HG03280 (cell line): ENCODE data around the gene ITIH2.
"Not testable (repeated sequence)": the region's sequence is repeated elsewhere in the genome, so short reads cannot be mapped to it uniquely, and the experiment has no call there.

ENCODE experiments used
- ATAC-seq: cut with Tn5 transposase; IDR thresholded peaks from one replicate; pipeline ENCODE4 v1.9.1; 2021; ENCODE audit warnings: mild to moderate bottlenecking, moderate library complexity; ENCODE audit not compliant: unreplicated experiment

Gene ITIH2

DNA sequence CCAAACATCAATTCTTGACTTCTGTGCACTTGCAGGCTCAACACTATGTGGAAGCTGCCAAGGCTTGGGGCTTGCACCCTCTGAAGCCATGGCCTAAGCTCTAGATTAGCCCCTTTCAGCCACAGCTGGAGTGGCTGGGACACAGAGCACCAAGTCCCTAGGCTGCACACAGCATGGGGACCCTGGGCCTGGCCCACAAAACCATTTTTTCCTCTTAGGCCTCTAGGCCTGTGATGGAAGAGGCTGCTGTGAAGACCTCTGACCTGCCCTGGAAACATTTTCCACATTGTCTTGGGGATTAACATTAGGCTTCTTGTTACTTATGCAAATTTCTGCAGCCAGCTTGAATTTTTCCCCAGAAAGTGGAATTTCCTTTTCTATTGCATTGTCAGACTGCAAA lies 10.7 kb upstream of the ITIH2 start:
- not testable (repeated sequence) for ATAC-seq

DNA sequence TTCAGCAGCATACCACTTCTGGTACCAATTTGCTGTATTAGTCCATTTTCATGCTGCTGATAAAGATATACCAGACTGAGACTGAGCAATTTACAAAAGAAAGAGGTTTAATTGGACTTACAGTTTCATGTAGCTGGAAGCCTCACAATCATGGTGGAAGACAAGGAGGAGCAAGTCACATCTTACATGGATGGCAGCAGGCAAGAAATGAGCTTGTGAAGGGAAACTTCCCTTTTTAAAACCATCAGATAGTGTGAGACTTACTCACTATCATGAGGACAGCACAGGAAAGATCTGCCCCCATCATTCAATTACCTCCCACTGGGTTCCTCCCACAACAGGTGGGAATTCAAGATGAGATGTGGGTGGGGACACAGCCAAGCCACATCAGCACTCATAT lies 9.9 kb upstream of the ITIH2 start:
- ATAC-seq, result not testable (repeated sequence)

DNA sequence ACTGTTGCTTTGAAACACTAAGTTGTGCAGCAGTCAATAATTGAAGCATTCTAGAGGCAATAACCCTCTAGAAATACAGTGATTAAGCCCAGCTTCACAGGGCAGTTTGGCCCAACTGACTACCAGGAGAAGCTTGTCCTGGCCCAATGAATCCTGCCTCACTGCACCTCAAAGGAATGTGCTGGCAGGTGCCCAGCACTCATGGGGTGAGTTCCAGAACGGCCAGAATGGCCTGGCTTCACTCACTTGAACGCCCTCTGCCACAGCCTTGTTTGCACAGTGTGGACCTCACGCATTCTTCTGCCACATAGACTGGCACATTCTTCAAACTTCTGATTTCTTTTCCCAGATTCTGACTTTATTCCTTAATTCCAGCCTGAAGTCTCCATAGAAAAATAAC lies 6.6 kb upstream of the ITIH2 start:
- ATAC-seq, result no peak

DNA sequence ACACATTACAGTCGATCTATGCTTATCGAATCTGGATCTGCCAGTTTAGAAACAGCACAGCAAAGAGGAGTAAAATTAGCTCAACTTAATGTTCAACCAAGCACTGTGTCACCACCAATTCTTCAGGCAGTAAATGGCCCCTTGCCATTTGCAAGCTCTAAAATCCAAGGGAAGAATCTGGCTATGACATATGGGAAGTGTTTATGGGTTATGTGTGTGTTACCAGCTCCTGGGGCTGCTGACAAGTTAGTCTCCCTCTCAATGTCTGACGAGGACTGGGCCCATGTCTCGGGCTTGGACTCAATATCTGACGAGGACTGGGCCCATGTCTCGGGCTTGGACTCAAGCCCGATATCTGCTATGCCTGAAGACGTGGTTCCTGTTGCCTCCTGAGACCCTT lies 5.7 kb upstream of the ITIH2 start:
- no peak for ATAC-seq

DNA sequence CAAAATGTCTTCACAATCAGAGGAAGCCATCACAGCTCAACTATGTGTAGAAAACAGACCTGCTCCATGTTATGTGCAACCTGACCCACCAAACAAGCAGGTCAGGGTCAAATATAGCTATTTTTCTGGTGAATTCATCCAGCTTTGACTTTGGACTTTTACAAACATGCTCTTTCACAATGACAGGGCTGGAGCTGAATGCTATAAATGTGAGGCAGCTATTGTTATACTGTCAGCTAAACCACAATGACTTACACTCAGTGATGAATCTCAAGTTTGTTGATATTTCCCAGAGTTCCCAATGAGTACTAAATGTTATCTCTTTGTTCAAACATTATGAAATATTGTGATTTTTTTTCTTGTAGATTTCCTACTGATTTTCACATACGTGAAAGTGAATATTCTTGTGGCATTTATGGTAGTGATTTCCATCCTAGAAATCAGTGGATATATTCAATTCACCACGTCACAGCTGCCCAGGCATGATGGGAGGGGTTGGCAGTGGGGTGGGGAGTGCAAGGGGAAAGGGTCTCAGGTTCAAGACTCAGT lies 2.5 kb upstream of the ITIH2 start:
- no peak for ATAC-seq

DNA sequence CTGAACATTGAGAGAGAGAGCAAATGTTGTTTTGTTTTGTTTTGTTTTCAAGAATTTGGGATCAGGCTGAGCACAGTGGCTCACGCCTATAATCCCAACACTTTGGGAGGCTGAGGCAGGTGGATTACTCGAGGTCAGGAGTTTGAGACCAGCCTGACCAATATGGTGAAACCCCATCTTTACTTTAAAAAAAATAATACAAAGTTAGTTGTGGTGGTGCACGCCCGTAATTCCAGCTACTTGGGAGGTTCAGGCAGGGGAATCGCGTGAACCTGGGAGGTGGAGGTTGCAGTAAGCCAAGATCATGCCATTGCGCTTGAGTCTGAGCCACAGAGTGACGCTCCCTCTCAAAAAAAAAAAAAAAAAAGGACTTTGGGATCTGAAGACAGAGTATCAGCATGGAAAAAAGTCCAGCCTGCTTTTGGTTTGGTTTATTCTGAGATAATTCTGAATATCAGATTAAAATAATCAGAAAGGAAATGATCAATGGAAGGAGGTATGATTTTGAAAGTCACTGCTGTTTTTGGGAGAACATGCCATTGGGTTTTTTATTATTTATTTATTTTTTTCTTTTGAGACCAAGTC lies 1.9 kb upstream of the ITIH2 start:
- no peak for ATAC-seq

DNA sequence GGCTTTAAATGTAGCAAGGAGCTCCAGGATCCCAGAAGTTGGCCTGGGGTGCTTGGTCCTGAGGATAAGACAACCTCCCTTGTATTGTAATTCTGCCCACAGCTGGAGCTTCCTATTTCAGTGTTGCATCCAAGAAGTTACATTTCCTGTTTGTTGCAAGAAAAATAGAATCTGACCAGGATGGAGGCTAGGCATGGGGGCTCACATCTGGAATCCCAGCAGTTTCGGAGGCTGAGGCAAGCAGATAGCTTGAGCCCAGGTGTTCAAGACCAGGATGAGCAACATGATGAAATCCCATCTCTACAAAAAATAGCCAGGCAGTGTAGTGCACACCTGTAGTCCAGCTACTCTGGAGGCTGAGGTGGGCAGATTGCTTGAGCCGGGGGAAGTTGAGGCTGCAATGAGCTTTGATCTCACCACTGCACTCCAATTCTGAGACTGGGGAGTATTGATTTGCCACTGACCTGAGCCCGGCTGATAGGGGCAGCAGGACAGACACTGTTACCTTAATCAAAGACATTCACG lies 766 bp upstream of the ITIH2 start:
- ATAC-seq, result no peak

DNA sequence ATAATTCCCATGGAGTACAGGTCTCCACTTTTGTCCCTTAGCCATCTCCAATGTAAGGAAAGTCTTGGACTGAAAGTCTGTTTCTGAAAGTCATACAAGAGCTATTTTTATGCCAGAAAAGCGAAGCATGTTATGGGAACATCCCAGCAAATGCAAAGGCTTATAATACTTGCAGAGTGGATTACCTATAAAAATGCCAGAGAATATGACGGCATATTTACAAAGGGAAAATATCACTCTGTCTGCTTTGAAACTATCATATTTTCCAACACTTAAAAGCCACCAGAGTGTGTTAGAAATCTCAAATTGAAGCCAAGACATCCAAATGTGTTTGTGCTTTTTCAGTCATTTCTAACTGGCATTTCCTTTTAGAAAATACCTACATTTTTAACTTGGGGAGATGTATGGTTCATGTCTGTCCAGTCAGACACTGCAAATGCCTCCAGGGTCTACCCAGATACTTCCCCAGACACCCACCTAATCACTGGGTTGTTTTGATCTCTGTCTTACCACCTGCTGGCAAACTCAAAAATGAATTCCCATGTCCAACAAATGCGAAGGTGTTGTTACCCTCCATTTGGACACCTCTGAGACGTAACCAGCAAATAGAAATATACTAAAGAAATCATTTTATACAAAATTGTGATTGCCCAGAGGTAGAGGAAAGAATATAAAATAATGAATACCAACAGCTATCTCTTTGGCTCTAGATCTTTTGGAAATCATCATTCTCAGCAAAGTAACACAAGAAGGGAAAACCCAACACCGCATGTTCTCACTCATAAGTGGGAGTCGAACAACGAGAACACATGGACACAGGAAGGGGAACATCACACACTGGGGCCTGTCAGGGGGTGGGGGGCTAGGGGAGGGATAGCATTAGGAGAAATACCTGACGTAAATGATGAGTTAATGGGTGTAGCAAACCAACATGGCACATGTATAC lies 1.2 kb downstream of the ITIH2 start:
- ATAC-seq, result no peak

DNA sequence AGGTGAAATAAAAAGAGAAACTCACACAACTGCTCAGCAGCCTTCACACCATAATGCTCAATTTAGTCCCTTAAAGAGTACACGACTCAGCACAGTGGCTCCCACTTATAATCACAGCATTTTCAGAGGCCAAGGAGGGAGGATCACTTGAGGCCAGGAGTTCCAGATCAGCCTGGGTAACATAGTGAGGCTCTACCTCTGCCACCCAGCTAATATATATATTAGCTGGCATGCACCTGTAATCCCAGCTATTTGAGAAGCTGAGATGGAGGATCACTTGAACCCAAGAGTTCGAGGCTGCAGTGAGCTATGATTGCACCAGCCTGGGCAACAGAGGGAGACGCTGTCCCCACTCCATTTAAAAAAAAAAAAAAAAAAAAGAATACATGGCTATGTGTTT lies 2.2 kb downstream of the ITIH2 start:
- no peak for ATAC-seq

DNA sequence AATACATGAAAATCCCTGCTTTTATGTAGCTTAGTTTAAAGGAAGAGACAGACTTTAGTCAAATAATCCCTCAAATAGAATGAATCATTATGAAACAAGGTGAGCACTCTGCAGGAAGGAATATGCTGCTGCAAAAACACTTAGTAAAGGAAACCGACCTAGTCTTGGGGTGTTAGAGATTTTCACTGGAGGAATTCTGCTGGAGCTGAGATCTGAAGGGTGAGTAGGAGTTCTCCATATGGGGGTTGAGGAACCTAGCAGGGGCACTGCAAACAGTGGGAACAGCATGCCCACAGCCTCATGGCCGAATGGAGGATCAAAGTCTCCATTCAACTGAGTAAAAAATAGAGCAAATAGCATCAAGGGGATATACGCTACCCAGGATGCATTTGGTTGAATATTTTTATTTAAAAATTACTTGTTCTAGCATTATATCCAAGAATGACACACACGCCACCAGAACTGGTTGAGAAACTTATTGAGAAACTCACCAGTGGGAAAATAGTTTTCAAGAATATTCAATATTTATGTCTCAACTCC lies 3.5 kb downstream of the ITIH2 start:
- ATAC-seq, result no peak

DNA sequence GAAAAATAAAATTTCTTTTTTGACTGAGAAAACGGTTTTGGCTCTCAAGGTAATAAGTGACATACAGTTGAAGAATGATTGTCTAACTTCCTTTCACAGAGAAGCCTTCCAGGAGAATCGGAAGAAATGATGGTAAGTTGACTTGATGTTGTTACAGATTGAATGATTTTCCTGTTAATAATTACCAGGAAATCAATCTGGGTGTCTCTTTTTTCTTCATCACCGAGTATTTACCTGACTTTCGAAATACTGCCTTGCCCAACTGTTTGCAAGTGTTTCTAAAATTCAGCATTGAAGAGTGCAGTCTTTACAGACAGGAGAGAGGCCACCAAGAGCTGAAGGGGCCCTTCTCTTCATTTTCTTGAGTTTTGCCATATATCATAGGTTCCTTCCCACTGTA lies 4.0 kb downstream of the ITIH2 start:
- ATAC-seq, result no peak

DNA sequence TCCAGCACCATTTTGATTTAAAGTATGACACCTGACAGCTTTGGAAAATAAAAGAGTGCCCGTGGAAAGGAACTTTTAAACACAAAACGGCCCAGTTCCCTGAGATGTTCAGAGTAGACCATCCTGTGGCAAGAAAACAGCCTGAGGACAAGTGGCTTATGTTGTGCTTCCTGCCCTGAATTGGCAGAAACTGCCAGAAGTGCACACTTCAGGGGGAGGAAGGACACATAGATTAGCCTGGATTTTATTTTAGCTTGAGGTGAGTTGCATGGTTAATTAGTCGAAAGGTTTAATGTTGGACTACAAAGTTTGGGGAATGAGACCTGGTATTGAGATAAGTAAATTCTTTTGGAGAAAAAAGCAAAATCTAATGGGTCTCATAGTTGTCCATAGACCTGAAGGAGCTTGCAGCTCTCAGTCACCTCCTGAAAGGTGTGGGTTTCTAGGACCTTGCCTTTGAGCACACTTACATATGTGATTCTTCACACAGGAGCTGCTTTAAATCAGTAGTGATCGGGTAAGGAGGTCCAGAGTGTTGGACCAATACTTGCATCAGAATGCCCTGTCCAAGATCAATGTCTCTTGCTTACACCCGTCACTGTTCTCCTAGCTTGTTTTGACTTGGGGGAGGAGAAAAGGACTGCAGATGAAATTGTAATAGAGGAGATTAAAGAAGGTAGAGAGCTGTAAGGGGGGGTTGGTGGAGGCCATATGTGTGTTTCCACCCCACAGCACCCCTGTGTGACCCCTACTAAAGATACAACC lies 4.9 kb downstream of the ITIH2 start:
- ATAC-seq, result no peak

DNA sequence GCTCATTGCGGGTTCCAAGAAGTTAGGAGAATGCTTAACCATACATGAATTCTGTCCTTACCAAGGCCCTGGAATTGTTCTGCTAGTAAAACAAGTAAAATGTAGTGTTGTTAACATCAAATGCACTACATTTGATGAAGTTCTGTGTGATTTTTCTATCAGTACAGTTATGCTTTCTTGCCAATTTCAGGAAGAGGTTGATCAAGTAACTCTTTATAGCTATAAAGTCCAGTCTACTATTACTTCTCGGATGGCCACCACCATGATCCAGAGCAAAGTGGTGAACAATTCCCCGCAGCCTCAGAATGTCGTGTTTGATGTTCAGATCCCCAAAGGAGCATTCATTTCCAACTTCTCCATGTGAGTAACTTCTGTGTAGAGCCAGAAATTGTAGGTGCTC lies 5.7 kb downstream of the ITIH2 start:
- ATAC-seq, result no peak

DNA sequence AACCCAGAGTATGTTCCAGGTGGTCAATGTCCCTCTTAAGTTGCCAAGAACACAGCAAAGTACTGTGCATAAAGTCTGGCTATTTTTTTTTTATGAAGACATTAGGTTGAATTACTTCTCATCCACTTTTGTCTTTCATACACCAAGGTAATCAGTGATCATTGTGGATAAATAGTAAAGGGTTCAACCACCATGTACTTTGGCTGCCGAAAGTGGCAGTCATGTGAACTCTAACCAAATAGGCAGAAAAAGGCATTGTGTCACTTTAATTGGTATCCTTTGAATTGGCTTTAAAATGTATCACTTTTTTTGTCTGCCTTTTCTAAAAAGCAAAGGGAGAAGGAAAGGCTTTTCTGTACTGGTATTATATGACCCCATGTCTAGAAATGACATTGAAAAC lies 7.3 kb downstream of the ITIH2 start:
- no peak for ATAC-seq

DNA sequence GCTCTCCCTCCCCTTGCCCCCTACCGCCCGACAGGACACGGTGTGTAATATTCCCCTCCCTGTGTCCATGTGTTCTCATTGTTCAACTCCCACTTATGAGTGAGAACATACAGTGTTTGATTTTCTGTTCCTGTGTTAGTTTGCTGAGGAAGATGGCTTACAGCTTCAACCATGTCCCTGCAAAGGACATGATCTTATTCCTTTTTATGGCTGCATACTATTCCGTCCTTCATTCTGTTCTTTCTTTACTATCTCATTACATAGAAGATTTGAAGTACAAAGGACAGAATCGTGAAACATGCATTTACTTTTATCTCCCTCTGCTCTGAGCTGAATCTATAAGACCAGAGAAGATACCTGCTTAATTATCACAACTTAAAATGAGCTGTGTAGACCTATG lies 8.0 kb downstream of the ITIH2 start:
- not testable (repeated sequence) for ATAC-seq

DNA sequence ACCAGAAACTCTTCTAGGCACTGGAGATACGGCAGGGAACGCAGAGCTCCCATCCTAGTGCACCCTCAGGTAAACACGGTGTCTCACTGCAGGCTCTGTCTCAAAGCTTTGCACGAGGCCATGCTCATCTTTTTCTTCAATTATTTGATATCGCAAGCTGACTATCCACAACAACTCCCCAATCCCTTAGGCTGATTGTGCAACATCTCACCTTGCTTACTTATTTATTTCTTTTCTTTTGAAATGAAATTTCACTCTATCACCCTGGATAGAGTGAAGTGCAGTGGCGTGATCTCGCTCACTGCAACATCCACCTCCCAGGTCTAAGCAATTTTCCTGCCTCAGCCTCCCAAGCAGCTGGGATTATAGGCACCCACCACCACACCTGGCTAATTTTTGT lies 12.4 kb downstream of the ITIH2 start:
- ATAC-seq, result no peak

DNA sequence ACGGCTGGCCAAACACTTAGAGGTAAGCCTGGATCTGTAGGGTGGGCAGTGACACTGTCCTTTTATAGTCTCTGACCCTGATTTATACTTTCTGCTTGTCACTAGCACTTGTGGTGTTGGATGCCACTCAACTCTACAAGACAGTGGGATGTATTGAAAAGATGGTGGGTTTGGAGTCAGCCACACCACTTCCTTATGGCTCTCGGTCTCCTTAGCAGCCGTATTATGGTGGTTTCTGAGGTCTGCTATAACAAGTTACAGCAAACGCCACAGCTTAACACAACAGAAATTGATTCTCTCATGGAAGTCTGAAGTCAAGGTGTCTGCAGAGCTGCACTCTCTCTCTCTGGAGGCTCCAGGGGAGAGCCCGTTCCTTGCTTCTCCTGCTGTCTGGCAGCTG lies 14.7 kb downstream of the ITIH2 start:
- ATAC-seq, result no peak

DNA sequence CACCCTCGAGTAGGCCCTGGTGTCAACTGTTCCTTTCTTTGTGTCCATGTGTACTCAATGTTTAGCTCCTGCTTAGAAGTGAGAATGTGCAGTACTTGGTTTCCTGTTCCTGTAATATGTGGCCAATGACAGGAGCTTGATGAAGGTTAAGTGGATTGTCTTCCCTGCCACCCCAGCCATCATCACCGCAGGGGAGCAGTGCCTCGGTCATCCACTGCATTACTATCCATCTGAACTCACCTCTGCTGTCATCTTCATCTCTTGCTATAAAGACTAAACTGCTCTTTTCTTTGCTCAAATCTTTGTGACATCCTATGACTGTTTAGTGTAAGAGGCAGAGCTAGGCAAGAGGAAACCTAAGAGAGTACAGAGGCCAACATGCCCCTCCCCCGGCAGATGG lies 15.6 kb downstream of the ITIH2 start:
- ATAC-seq, result no peak

DNA sequence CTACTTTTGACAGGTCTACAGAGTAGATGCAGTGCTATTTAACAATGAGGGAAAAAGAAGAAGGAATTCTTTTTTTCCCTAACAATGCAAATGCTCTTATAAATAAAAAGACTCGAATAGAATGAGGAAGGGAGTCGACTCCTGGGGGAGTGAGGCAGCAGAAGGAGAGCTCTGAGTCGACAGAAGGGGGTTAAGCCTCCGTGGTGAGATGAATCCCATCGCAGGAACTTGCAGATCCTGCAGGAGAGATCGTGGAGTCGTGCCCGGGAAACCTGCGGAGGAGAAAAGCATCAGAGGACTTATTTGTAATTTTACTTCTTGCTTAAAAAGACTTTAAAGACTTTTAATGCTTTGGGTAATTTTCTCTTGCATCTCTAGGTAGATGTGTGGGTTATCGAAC lies 17.4 kb downstream of the ITIH2 start:
- no peak for ATAC-seq

DNA sequence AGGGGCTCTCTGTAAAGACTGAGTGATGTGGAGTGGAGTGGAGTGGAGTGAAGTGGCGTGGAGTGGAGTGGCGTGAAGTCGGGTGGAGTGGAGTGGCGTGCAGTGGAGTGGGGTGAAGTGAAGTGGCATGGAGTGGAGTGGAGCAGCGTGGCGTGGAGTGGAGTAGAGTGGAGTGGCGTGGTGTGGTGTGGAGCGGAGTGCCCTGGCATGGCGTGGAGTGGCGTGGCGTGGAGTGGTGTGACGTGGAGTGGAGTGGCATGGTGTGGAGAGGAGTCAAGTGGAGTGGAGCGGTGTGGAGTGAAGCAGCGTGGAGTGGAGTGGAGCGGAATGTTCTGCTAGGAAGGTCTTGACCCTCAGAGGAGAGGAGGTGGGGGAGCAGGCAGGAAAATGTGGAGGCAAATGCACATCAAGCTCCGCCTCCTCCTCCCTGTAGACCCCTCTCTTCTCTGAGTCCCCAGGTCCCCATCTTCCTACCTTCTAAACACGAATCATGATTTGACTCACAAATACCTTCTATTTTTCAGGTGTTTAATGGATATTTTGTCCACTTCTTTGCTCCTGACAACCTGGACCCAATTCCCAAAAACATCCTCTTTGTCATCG lies 19.9 kb downstream of the ITIH2 start:
- ATAC-seq, result no peak

DNA sequence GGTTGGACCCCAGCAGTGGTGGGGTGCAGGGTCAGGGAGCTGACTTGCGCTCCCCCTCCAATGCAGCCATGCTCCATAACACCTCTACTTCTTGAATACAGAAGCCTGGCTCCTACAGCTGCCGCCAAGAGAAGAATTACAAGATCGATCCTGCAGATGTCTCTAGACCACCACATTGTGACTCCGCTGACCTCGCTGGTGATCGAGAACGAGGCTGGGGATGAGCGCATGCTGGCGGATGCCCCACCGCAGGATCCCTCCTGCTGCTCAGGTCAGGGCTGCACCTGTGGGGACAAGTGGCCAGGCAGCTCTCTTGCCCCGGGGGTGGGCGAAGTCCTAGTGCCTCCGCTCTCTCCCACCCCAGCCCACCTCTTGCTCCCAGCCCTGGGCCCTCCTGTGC lies 31.7 kb downstream of the ITIH2 start:
- ATAC-seq, result no peak
